GM19328 (cell line): Measurements from ENCODE around the gene IRX6.

Experiments used
- ATAC-seq: cut with Tn5 transposase; IDR thresholded peaks from one replicate; pipeline ENCODE4 v1.9.1; 2021; ENCODE audit warnings: mild to moderate bottlenecking, moderate library complexity; ENCODE audit not compliant: unreplicated experiment

Gene IRX6

GRCh38 chr16:55323637-55324271 is at the start of gene IRX6:
IRX6 (plus strand) TSS chr16:55324203; CDS start chr16:55325092, 889 bp downstream.
- ATAC-seq: no peak

GRCh38 chr16:55274391-55274790 is 49.6 kb upstream of the IRX6 start:
- no peak for ATAC-seq

GRCh38 chr16:55275167-55275566 is 48.8 kb upstream of the IRX6 start:
- ATAC-seq: no peak

GRCh38 chr16:55275869-55276268 is 48.1 kb upstream of the IRX6 start:
- ATAC-seq: no peak

- ATAC-seq: no peak
Observed at GRCh38 chr16:55277536-55277935, 46.5 kb upstream of the IRX6 start.

GRCh38 chr16:55279598-55279997 is 44.4 kb upstream of the IRX6 start:
- no peak for ATAC-seq

GRCh38 chr16:55280587-55280986 is 43.4 kb upstream of the IRX6 start:
- no peak for ATAC-seq

- ATAC-seq: no peak
Observed at GRCh38 chr16:55282441-55282840, 41.6 kb upstream of the IRX6 start.

- no peak for ATAC-seq
Observed at GRCh38 chr16:55283812-55284717, 39.9 kb upstream of the IRX6 start.

- no peak for ATAC-seq
Observed at GRCh38 chr16:55284718-55285099, 39.3 kb upstream of the IRX6 start.

GRCh38 chr16:55285586-55285985 is 38.4 kb upstream of the IRX6 start:
- no peak for ATAC-seq

- no peak for ATAC-seq
Observed at GRCh38 chr16:55289353-55289752, 34.6 kb upstream of the IRX6 start.

- ATAC-seq: no peak
Observed at GRCh38 chr16:55291847-55292246, 32.2 kb upstream of the IRX6 start.

- ATAC-seq: no peak
Observed at GRCh38 chr16:55292491-55292890, 31.5 kb upstream of the IRX6 start.

- no peak for ATAC-seq
Observed at GRCh38 chr16:55294129-55294528, 29.9 kb upstream of the IRX6 start.

GRCh38 chr16:55294931-55295342 is 29.1 kb upstream of the IRX6 start:
- ATAC-seq: no peak

GRCh38 chr16:55297062-55297909 is 26.7 kb upstream of the IRX6 start:
- no peak for ATAC-seq

- ATAC-seq: no peak
Observed at GRCh38 chr16:55297910-55298479, 26.0 kb upstream of the IRX6 start.

GRCh38 chr16:55301385-55302008 is 22.5 kb upstream of the IRX6 start:
- ATAC-seq: no peak

- ATAC-seq: no peak
Observed at GRCh38 chr16:55302635-55303034, 21.4 kb upstream of the IRX6 start.

GRCh38 chr16:55308973-55309372 is 15.0 kb upstream of the IRX6 start:
- ATAC-seq: no peak
